NB4 (cell line): ENCODE measurements around the gene MSANTD4.

Source experiments
- DNase-seq: peaks from one replicate; pipeline ENCODE4 v3.0.0; 2010; ENCODE audit warnings: low read depth
- H3K4me3 ChIP-seq: one replicate; pipeline ENCODE4 v1.5.1; 2011; ENCODE audit warnings: mild to moderate bottlenecking, low read depth, low read length, moderate library complexity
- CTCF ChIP-seq: IDR thresholded peaks from one replicate; pipeline ENCODE4 v1.5.1; 2012; ENCODE audit warnings: low read depth, low read length
- MAX ChIP-seq: IDR thresholded peaks from 2 replicates; pipeline ENCODE4 v1.6.1; 2011; ENCODE audit warnings: low read depth, low read length
- MYC ChIP-seq: IDR thresholded peaks from 2 replicates; pipeline ENCODE4 v1.6.1; 2011; ENCODE audit warnings: low read depth, low read length
- POLR2A ChIP-seq: IDR thresholded peaks from 2 replicates; pipeline ENCODE4 v1.6.1; 2011; ENCODE audit warnings: mild to moderate bottlenecking; ENCODE audit not compliant: insufficient read length; ENCODE audit errors: extremely low read depth

The MSANTD4 gene

GRCh38 chr11:106001304-106002012 is 20.6 kb downstream of the MSANTD4 start:
- DNase-seq: no peak
- no peak overlapping the region for H3K4me3 ChIP-seq
- TF ChIP-seq POLR2A (no peak), MAX (no peak)

GRCh38 chr11:105991888-105992287 is 30.2 kb downstream of the MSANTD4 start:
- no peak for TF ChIP-seq POLR2A
- no peak for TF ChIP-seq CTCF
- no peak for TF ChIP-seq MAX
- no peak for TF ChIP-seq MYC
- H3K4me3 ChIP-seq: no peak overlapping the region
- no peak for DNase-seq

- no peak for TF ChIP-seq MAX
- TF ChIP-seq MYC: no peak
- TF ChIP-seq CTCF: no peak
- TF ChIP-seq POLR2A: no peak
- no peak for DNase-seq
- no peak overlapping the region for H3K4me3 ChIP-seq
Measured at GRCh38 chr11:105989124-105989523, 32.9 kb downstream of the MSANTD4 start.

- no peak for DNase-seq
- TF ChIP-seq POLR2A (no peak), MYC (no peak), CTCF (no peak), MAX (no peak)
- no peak overlapping the region for H3K4me3 ChIP-seq
Measured at GRCh38 chr11:105988197-105988596, 33.8 kb downstream of the MSANTD4 start.

GRCh38 chr11:105986554-105986953 is 35.5 kb downstream of the MSANTD4 start:
- DNase-seq: peak; percentile 8
- no peak for TF ChIP-seq MYC
- TF ChIP-seq MAX: no peak
- no peak for TF ChIP-seq POLR2A
- TF ChIP-seq CTCF: no peak
- no peak overlapping the region for H3K4me3 ChIP-seq

GRCh38 chr11:105979997-105980703 is 41.9 kb downstream of the MSANTD4 start:
- no peak for DNase-seq
- TF ChIP-seq POLR2A (no peak), CTCF (no peak), MYC (no peak), MAX (no peak)
- no peak overlapping the region for H3K4me3 ChIP-seq
